ENCODE results near the gene TRIOBP.

Gene TRIOBP

GRCh38 chr22:37650463-37651136, 46.2 kb upstream of the TRIOBP start:
- TF ChIP-seq TAF1 (IDR thresholded peaks at IDR 0.05; ENCODE audit: borderline replicate concordance, insufficient read depth, low read length) = no peak
- no peak for TF ChIP-seq REST (IDR thresholded peaks at IDR 0.05; ENCODE audit: insufficient read depth in 1 of 2, low read depth in 2 of 2, low read length in 2 of 2)
- no peak for TF ChIP-seq SIN3A (IDR thresholded peaks at IDR 0.05; ENCODE audit: borderline replicate concordance, insufficient read depth, low read length)
- no peak for TF ChIP-seq POLR2AphosphoS5 (IDR thresholded peaks at IDR 0.05; ENCODE audit: low read depth, low read length)
- no peak for TF ChIP-seq FOXP2 (optimal IDR thresholded peaks at IDR 0.05; ENCODE audit: borderline replicate concordance, extremely low read depth, extremely low read length, insufficient read depth)

- TF ChIP-seq FOXP2 (optimal IDR thresholded peaks at IDR 0.05; ENCODE audit: borderline replicate concordance, extremely low read depth, extremely low read length, insufficient read depth) (no peak), REST (IDR thresholded peaks at IDR 0.05; ENCODE audit: insufficient read depth in 1 of 2, low read depth in 2 of 2, low read length in 2 of 2) (no peak), TAF1 (IDR thresholded peaks at IDR 0.05; ENCODE audit: borderline replicate concordance, insufficient read depth, low read length) (no peak), POLR2AphosphoS5 (IDR thresholded peaks at IDR 0.05; ENCODE audit: low read depth, low read length) (no peak), SIN3A (IDR thresholded peaks at IDR 0.05; ENCODE audit: borderline replicate concordance, insufficient read depth, low read length) (no peak)
Measured at GRCh38 chr22:37654563-37655251, 42.1 kb upstream of the TRIOBP start.

GRCh38 chr22:37655252-37655563, 41.6 kb upstream of the TRIOBP start:
- no peak for TF ChIP-seq POLR2AphosphoS5 (IDR thresholded peaks at IDR 0.05; ENCODE audit: low read depth, low read length)
- no peak for TF ChIP-seq REST (IDR thresholded peaks at IDR 0.05; ENCODE audit: insufficient read depth in 1 of 2, low read depth in 2 of 2, low read length in 2 of 2)
- TF ChIP-seq SIN3A (IDR thresholded peaks at IDR 0.05; ENCODE audit: borderline replicate concordance, insufficient read depth, low read length) = no peak
- no peak for TF ChIP-seq TAF1 (IDR thresholded peaks at IDR 0.05; ENCODE audit: borderline replicate concordance, insufficient read depth, low read length)
- TF ChIP-seq FOXP2 (optimal IDR thresholded peaks at IDR 0.05; ENCODE audit: borderline replicate concordance, extremely low read depth, extremely low read length, insufficient read depth) = no peak

- TF ChIP-seq REST (IDR thresholded peaks at IDR 0.05; ENCODE audit: insufficient read depth in 1 of 2, low read depth in 2 of 2, low read length in 2 of 2) (no peak), POLR2AphosphoS5 (IDR thresholded peaks at IDR 0.05; ENCODE audit: low read depth, low read length) (peak; percentile 7; the same call in 1 of the 2 replicates), FOXP2 (optimal IDR thresholded peaks at IDR 0.05; ENCODE audit: borderline replicate concordance, extremely low read depth, extremely low read length, insufficient read depth) (no peak), SIN3A (IDR thresholded peaks at IDR 0.05; ENCODE audit: borderline replicate concordance, insufficient read depth, low read length) (no peak), TAF1 (IDR thresholded peaks at IDR 0.05; ENCODE audit: borderline replicate concordance, insufficient read depth, low read length) (no peak)
Measured at GRCh38 chr22:37657590-37658132, 39.2 kb upstream of the TRIOBP start.
